ENCODE measurements around the gene SDR42E2. TPM values are rescaled to one million over a fixed set of nuclear protein-coding genes. Genes with fewer than 3 reads are reported as not detected.

The SDR42E2 gene
- total and polyA plus RNA-seq, 2 of the 8 experiments (the other 6 are each of a cell fraction or from before 2014, with no cell fraction given) = 0.08 TPM; not detected in 1

- Histone ChIP-seq H3K4me2 (ENCODE audit: insufficient read depth in 1 of 2, low read depth in 2 of 2, low read length in 2 of 2) (no peak overlapping the region), H3K23me2 (ENCODE audit: low read depth, low read length) (no peaks in the 10 kb centered on the region), H3K9ac (replicated peaks in 1 of 4; ENCODE audit: extremely low read depth in 1 of 4, low read depth in 3 of 4, low read length in 3 of 4) (no peak overlapping the region), H3K18ac (ENCODE audit: extremely low read depth, low read length) (no peak overlapping the region), H4K5ac (ENCODE audit: insufficient read length, low read depth, low read length) (no peak overlapping the region), H4K8ac (ENCODE audit: extremely low read depth, insufficient read depth, low read length) (no peak overlapping the region), H2BK12ac (ENCODE audit: low read depth, low read length) (no peak overlapping the region), H3K79me2 (ENCODE audit: control insufficient read depth in 1 of 2, insufficient read depth in 2 of 2, low read length in 2 of 2) (no peaks in the 10 kb centered on the region), H3K79me1 (ENCODE audit: low read depth, low read length) (no peaks in the 10 kb centered on the region), H3K56ac (replicated peaks; ENCODE audit: insufficient read length, low read depth, low read length) (no peak overlapping the region), H3K27ac (ENCODE audit: low read depth, low read length) (no peak overlapping the region), H3K4me1 (replicated peaks in 1 of 4; ENCODE audit: control insufficient read depth in 3 of 4, insufficient read depth in 4 of 4, low read length in 3 of 4) (peaks cover 3 to 9% (median 7%) of the 10 kb centered on the region in 4 experiments; a peak in 6 of 7 replicates), H4K20me1 (replicated peaks in 1 of 2; ENCODE audit: control insufficient read depth in 1 of 2, insufficient read depth in 2 of 2, low read length in 2 of 2) (no peaks in the 10 kb centered on the region), H3K4me3 (ENCODE audit: extremely low read depth in 1 of 4, insufficient read depth in 2 of 4, low read depth in 3 of 4, low read length in 4 of 4) (no peak overlapping the region), H3K27me3 (replicated peaks in 1 of 4; ENCODE audit: control insufficient read depth in 3 of 4, extremely low read depth in 1 of 4, insufficient read depth in 3 of 4, low read length in 3 of 4) (peaks cover 0 to 4% (median 1%) of the 10 kb centered on the region in 4 experiments; a peak in 4 of 7 replicates), H2AFZ (ENCODE audit: low read length) (no peak overlapping the region), H3K4ac (replicated peaks; ENCODE audit: insufficient read length, low read depth, low read length) (no peak overlapping the region), H2AK5ac (ENCODE audit: low read depth, low read length) (no peak overlapping the region), H2BK15ac (ENCODE audit: low read length) (no peak overlapping the region), H3K36me3 (ENCODE audit: control insufficient read depth in 2 of 4, insufficient read depth in 4 of 4, low read length in 3 of 4) (no peaks in the 10 kb centered on the region), H3K14ac (ENCODE audit: insufficient read length) (no peak overlapping the region), H2BK20ac (ENCODE audit: low read length) (no peak overlapping the region), H3K23ac (ENCODE audit: insufficient read length) (no peak overlapping the region), H2BK5ac (ENCODE audit: low read depth, low read length) (peak overlapping the region; percentile 22; the same call in 1 of the 2 replicates), H4K91ac (replicated peaks; ENCODE audit: insufficient read length, low read length) (no peak overlapping the region), H2BK120ac (replicated peaks; ENCODE audit: low read depth, low read length) (no peak overlapping the region), H3K9me3 (ENCODE audit: insufficient read depth in 2 of 2, low read depth in 1 of 2, low read length in 1 of 2) (no peaks in the 10 kb centered on the region)
- FAIRE-seq (no peak), DNase-seq (ENCODE audit: low read depth in 1 of 2, low spot score in 2 of 2) (no peak)
- no peak for TF ChIP-seq SIN3A (conservative IDR thresholded peaks at IDR 0.05 in 1 of 2, IDR thresholded peaks at IDR 0.05 in 1 of 2; ENCODE audit: low read depth in 1 of 2, low read length in 2 of 2)
- TF ChIP-seq HDAC2 (IDR thresholded peaks at IDR 0.05; ENCODE audit: borderline replicate concordance in 1 of 2, low read depth in 2 of 2, low read length in 2 of 2) = no peak
- 0 out of 2 replicates have a peak, but pooled peaks have one; percentile 15 for TF ChIP-seq TEAD4 (IDR thresholded peaks at IDR 0.05; ENCODE audit: low read depth, low read length)
- TF ChIP-seq KDM1A (IDR thresholded peaks at IDR 0.05; ENCODE audit: borderline replicate concordance, low read length) = peak; percentile 16; the same call in 1 of the 2 replicates
- TF ChIP-seq E2F6 (IDR thresholded peaks at IDR 0.05) = no peak
- TF ChIP-seq CBX5 (IDR thresholded peaks at IDR 0.05; ENCODE audit: low read depth, low read length) = no peak
- CTCF ChIA-PET (ENCODE audit: partially characterized antibody) = interaction anchor here (0.6 to 8.0 kb wide), 18 partner anchors 8 to 195 kb away, joined by 3 to 127 read pairs (median 5); partner anchors contain the start of gene PDZD9
- POLR2A ChIA-PET (ENCODE audit: partially characterized antibody) = interaction anchor here (0.9 to 1.1 kb wide), 2 partner anchors 177 to 187 kb away, joined by 3 read pairs; no protein-coding TSS in a partner anchor
- WGBS, 2 experiments (ENCODE audit: extremely low coverage in 1 of 2, insufficient coverage in 1 of 2, insufficient read length in 1 of 2, insufficient replicate concordance in 2 of 2, low coverage in 1 of 2, low lambda C conversion rate in 2 of 2, missing lambda C conversion rate in 1 of 2) = 85% methylated on average over 6 of the region's 6 CpGs; no CpG with 5 or more reads in 1 of the 2 experiments
Observed at GRCh38 chr16:22184615-22184968, 22.3 kb downstream of the SDR42E2 start.
